GM21737 (cell line): ENCODE results near the gene TMEM52.

Experiments used
- ATAC-seq: cut with Tn5 transposase; IDR thresholded peaks from one replicate; pipeline ENCODE4 v1.9.1; 2021; ENCODE audit warnings: mild to moderate bottlenecking, moderate library complexity; ENCODE audit not compliant: unreplicated experiment

Gene TMEM52

GRCh38 chr1:1916851-1917251 lies 2.2 kb downstream of the TMEM52 start:
- ATAC-seq: no peak

DNA sequence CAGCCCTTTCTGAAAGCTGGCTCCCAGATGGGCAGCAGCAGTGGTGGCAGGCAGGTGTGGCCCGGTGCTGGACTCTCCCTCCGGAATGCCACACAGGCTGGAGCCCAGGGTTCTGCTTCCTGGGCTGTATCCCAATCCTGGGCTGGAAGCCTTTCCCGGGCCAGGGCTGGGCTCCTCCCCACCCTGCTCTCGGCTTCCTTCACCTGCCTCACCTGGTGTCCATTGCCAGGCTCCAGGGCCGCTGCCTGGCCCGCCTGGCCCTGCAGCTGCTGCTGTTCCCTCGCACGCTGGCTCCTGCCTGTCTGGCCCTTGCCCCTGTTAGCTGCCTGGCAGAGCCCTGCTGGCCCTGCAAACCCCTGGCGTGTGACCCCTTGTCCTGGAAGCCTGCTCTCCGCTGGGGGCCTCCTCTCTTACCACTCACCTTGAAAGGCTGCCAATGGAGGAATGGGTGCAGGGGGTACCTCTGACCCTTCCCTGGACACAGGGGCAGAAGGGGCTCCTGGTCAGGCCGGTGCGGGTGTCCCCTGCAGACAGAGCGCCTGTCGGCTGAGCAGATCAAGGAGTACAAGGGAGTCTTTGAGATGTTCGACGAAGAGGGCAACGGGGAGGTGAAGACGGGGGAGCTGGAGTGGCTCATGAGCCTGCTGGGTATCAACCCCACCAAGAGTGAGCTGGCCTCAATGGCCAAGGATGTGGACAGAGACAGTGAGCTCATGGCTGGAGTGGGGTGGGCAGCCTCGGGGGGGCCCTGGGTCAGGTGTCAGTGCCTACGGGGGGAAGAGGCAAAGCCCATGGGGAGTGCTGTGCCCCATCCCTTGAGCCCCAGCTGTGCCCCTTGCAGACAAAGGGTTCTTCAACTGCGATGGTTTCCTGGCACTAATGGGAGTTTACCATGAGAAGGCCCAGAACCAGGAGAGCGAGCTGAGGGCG lies 2.9 kb downstream of the TMEM52 start:
- no peak for ATAC-seq

GRCh38 chr1:1914971-1915692 lies 3.9 kb downstream of the TMEM52 start, which contains the start of gene CALML6:
TSS of gene CALML6 (plus strand) at chr1:1915260. CDS start at chr1:1915281, 21 bp downstream.
- no peak for ATAC-seq

DNA sequence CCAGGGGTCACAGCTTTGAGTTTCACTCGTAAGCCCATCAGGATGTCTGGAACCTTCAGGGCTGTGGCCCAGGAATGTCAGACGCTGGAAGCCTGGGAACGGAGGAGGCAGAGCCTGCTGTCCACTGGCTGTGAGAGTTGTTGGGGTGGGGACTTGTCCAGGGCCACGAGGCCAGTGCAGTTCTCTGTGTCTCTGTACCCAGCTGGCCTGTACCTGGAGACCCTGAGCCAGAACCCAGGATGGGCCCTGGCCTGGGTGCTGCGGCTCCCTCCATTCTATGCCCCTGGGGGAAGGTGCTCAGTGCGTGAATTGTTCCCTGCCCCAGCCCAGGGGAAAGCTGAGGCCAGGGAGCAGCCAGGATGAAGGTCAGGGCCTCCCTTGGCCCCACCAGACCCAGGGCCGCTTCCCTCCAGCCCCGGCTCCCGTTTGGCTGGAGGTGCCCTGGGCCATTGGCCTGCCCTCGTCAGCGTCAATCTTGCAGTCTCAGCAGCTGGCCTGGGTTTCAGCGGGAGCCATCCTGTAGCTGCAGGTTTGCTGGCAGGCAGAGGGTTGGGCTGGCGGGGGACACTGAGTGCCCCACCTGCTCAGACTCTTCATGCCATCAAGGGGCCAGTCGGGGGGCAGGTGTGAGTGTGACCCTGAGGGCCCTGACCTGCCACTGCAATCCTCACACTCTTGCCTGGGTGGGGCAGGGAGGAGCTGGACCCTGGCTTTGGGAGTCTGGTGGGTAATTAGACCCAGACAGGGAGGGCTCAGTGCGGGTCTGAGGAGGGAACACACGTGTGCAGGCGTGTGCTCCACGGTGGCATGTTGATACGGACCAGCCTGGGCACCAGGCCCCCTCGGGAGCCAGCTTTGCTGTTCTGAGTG lies 4.7 kb downstream of the TMEM52 start:
- no peak for ATAC-seq

DNA sequence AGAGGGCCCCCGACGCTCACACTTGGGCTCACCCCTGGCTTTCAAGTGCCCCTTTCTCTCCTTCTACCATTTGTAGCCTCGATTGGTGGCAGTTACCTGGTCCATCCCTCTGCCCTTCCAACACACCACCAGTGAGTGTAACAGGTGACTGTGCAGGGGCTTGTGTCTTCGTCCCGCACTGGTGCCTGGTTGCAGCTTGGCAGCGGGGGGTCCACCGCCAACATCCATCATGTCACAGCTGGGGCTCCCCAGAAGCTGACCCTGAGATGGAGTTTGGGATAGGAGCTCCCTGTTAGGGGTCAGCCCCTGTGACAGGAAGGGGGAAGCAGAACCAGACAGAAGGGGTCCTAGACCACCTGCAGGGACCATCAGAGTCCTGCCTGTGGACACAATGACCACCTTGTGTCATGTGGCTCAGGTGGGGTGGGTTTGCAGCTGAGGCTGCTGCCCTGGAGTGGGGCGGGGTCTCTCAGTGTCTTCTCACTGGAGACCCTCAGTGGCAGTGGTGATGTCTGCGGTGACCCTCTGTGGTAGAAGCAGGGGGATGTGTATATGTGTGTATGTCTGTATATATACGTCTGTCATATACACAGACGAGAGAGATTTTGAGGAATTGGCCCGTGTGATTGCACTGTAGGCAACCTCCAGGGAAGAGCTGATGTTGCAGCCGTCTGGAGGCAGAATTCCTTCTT lies 7.6 kb downstream of the TMEM52 start:
- ATAC-seq: no peak

DNA sequence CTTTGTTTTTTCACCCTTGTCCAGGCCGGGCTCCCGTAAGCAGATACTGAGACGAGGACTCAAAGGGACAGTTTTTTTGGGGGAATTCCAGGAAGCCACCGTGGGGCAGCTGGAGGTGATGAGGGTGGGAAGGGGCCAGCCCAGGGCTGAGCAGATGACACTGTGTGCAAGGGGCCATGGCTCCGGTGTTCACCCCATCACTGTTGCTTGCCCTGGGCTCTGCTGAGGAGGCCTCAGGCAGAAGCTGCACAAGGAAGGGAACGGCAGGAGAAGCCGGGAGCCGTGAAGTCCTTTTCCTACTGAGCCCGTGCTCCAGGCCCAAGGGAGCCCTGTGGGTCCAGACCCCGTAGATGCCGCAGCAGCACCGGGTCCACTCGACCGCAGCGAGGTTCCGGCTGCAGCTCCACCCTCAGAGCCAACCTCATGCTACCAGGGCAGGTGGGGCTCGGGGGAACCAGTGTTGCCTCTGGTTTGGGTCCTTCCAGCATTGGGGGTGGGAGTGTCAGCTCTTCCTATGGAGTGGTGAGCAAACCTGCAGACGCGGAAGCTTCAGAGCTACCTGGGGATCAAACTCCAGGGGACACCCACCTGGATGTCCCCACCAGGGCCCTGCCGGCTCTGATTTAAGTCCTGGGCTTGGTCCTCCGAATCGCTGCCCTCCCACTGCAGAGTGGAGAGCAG lies 8.3 kb downstream of the TMEM52 start:
- no peak for ATAC-seq

DNA sequence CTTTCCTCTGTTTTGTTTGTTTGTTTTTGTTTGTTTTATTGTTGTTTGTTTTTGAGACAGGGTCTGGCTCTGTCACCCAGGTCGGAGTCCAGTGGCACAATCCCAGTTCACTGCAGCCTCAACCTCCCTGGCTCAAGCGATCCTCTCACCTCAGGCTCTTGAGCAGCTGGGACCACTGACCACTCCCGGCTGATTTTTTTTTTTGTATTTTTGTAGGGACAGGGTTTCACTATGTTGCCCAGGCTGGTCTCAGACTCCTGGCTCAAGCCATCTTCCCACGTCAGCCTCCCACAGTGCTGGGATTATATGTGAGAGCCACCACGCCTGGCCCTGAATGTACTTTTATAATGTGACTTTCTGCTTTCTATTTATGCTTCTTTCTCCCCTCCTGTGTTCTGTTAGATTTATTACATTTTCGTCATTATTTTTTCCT lies 9.0 kb downstream of the TMEM52 start:
- no peak for ATAC-seq

GRCh38 chr1:1908506-1908791 lies 10.6 kb downstream of the TMEM52 start:
- ATAC-seq: peak; percentile 14

- no peak for ATAC-seq
Observed at GRCh38 chr1:1907098-1907736, 11.9 kb downstream of the TMEM52 start.

DNA sequence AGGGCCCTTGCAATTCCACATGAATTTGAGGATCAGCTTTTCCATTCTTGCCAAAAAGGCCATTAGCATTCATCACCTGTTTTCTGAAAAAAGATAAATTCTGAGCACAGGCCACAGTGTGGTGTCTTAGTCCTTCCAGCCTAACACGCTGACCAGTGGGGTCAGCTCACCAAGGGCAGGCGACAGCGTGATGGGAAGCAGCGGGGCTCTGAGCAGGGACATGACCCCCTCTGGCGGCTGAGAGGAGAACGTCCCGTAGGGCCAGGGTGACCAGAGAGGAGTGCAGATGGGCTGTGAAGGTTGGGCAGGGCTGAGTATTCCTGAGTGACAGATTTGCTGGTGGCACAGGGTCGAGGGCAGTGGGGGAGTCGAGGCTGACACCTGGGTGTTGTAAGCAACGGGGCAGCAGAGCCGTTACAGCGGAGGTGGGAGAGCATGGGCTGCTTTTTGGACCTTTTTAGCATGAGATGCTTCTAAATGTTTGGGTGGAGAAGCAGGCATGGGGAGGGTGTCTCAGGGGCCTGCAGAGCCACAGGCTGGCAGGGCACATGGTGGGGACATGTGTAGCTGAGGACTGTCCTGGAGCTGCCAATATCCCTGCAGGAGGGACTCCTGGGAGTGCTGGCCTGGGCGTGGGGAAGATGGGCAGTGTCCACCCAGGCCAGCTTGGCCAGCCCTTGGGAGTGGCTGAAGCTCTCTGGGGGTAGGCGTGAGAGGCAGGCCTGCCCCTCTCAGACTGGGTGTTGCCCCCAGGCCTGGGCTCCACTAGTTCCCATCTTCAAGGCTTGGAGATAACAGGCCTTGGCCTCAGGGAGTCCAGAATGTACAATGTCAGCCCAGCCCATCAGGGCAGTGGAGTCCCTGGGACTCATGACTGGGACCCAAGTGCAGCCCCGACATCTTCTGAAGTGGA lies 12.6 kb downstream of the TMEM52 start:
- ATAC-seq: no peak

- ATAC-seq: no peak
Observed at GRCh38 chr1:1903224-1903623, 15.9 kb downstream of the TMEM52 start.

GRCh38 chr1:1901641-1902294 lies 17.3 kb downstream of the TMEM52 start:
- ATAC-seq: no peak

DNA sequence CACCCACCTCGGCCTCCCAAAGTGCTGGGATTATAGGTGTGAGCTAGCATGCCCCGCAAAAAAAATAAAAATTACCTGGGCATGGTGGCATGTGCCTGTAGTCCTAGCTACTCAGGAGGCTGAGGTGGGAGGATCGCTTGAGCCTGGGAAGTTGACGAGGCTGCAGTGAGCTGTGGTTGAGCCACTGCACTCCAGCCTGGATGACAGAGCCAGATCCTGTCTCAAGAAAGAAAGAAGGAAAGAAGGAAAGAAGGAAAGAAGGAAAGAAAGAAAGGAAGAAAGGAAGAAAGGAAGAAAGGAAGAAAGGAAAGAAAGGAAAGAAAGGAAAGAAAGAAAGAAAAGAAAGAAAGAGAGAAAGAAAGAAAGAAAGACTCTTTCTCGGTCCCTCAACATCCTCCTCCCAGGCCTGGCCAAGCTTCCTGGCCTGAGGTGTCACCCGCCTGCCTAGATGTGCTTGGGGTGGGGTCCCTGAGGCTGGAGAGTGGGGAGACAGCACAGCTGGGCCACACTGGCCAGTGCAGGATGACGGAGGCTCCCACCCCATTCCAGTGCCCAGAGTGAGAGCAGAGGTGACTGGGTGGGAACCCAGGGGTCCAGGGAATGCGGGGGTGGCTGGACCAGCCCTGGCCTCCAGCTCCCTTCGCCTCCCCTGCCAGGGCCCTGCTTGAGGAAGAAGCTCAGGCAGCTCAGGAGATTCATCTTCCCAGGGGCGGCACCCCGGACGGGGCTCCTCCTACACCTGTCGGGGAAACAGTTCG lies 18.0 kb downstream of the TMEM52 start:
- ATAC-seq: no peak

DNA sequence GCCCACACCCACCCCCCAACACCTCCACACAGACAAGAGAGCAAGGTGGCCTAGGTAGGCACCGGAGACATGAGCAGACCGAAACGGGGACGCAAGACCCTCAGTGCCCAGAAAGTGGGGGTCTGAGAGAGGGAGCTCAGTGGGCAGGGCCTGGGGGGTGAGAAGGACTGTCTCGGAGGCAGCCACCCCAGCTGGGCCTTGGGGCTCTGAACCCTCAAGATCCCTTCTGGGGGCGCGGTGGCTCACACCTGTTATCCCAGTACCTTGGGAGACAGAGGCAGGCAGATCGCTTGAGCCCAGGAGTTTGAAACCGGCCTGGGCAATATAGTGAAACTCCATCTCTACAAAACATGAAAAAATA lies 19.1 kb downstream of the TMEM52 start:
- no peak for ATAC-seq

- no peak for ATAC-seq
Observed at GRCh38 chr1:1899266-1899966, 19.7 kb downstream of the TMEM52 start.

DNA sequence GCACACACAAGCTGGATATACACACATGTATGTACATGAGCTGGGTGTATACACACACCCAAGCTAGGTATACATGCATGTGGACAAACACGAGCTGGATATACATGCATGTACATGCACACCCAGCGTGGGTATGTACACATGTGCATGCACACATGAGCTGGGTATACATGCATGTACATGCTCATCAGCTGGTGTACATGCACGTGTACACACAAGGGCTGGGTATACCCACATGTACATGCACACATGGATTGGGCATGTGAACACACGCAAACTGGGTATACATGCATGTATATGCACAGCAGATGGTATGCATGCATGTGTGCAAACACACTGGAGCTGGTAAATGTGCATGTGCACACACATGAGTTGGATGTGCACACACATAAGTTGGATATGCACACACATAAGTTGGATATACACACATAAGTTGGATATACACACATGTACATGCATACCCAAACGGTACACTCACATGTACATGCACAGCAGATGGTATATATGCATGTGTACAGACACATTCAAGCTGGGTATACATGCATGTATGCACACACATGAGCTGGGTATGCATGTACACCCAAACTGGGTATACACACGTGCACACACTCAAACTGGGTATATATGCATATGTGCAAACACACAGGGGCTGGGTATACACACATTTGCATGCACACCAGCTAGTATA lies 20.7 kb downstream of the TMEM52 start:
- ATAC-seq: no peak
